HUDEP-2 (cell line): ENCODE results near the gene ATG10.

Experiments used
- DNase-seq, 76 experiments: peaks; one replicate each; lab custom pipeline; 2025; ENCODE audit not compliant: unreplicated experiment in 76 of 76; lab: John Stamatoyannopoulos, UW

Gene ATG10

DNA sequence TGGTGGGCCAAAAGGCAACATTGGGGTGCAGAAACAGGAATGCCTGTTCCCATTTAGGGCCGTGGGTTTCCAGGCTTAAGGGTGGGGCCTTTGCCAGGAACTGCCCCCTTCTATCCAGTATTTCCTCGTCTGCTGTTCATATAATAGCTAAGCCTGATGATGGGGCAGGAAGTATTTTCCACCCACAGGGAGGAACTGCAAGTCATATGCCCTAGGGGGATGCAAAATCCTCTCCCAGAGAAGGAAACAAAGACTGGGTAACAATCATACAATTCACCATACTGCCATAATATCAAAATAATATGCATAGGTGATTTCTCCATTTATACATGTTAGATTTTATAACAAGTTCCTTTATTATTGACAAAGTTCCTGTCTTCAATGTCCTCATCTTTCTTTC is 326.8 kb downstream of the ATG10 start:
- no peak for DNase-seq

DNA sequence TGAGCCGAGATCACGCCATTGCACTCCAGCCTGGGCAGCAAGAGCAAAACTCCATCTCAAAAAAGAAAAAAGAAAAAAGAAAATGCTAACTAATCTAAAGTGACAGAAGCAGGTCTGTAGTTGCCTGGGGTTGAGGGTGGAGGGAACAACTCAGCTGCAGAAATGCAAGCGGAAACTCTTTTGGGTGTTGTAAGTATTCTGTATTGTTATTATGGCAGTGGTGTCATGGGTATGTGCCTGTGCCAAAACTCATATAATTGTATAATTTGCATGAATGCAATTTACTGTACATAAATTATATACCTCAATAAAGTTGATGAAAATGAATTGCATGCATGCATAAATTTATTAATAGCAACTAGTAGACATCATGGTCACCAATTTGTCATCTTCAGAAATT is 329.4 kb downstream of the ATG10 start:
- DNase-seq, result no peak
